GM21786 (cell line): ENCODE results near the gene PKD1L1.
A peak's percentile ranks its signal among the peaks of the same experiment; 100 is the strongest.

Experiments
- ATAC-seq: cut with Tn5 transposase; IDR thresholded peaks from one replicate; pipeline ENCODE4 v1.9.1; 2021; ENCODE audit not compliant: unreplicated experiment

PKD1L1 gene

GRCh38 chr7:47881256-47881655, 67.0 kb downstream of the PKD1L1 start:
- ATAC-seq, result no peak

- ATAC-seq, result no peak
These were observed 69.6 kb downstream of the PKD1L1 start for GRCh38 chr7:47878662-47879061.

GRCh38 chr7:47877336-47877735, 70.9 kb downstream of the PKD1L1 start:
- ATAC-seq, result no peak

GRCh38 chr7:47875998-47876744, 72.1 kb downstream of the PKD1L1 start:
- ATAC-seq, result no peak

GRCh38 chr7:47875406-47875805, 72.9 kb downstream of the PKD1L1 start:
- no peak for ATAC-seq

GRCh38 chr7:47873762-47874161, 74.5 kb downstream of the PKD1L1 start:
- ATAC-seq, result no peak

GRCh38 chr7:47867286-47867685, 81.0 kb downstream of the PKD1L1 start:
- no peak for ATAC-seq

GRCh38 chr7:47866120-47866519, 82.1 kb downstream of the PKD1L1 start:
- ATAC-seq, result no peak

GRCh38 chr7:47852330-47853245, 95.7 kb downstream of the PKD1L1 start:
- ATAC-seq, result no peak

GRCh38 chr7:47847207-47847606, 101.1 kb downstream of the PKD1L1 start:
- no peak for ATAC-seq

- ATAC-seq, result no peak
These were observed 102.0 kb downstream of the PKD1L1 start for GRCh38 chr7:47846138-47846836.

GRCh38 chr7:47844311-47844710, 104.0 kb downstream of the PKD1L1 start:
- ATAC-seq, result no peak

GRCh38 chr7:47843291-47843690, 105.0 kb downstream of the PKD1L1 start:
- ATAC-seq, result no peak

GRCh38 chr7:47839381-47839780, 108.9 kb downstream of the PKD1L1 start:
- no peak for ATAC-seq

- ATAC-seq, result no peak
These were observed 110.4 kb downstream of the PKD1L1 start for GRCh38 chr7:47837826-47838225.

GRCh38 chr7:47836503-47837202, 111.6 kb downstream of the PKD1L1 start:
- no peak for ATAC-seq

GRCh38 chr7:47836080-47836479, 112.2 kb downstream of the PKD1L1 start:
- ATAC-seq, result no peak

GRCh38 chr7:47833211-47833610, 115.1 kb downstream of the PKD1L1 start:
- ATAC-seq, result peak; percentile 49

- ATAC-seq, result no peak
These were observed 116.1 kb downstream of the PKD1L1 start for GRCh38 chr7:47832105-47832715.

- no peak for ATAC-seq
These were observed 118.3 kb downstream of the PKD1L1 start for GRCh38 chr7:47830015-47830414.
